HPDE6-E6E7 (cell line): ENCODE results near the gene TNFRSF1A.

Experiments used
- DNase-seq: peaks from one replicate; pipeline ENCODE4 v3.0.0; 2011; ENCODE audit warnings: missing footprints; ENCODE audit errors: extremely low spot score

TNFRSF1A gene

GRCh38 chr12:6374786-6375160 lies 32.9 kb upstream of the TNFRSF1A start:
- DNase-seq, result no peak

GRCh38 chr12:6374028-6374785 lies 32.3 kb upstream of the TNFRSF1A start:
- DNase-seq, result no peak

- DNase-seq, result no peak
Measured at GRCh38 chr12:6373022-6373787, 31.3 kb upstream of the TNFRSF1A start.

DNA sequence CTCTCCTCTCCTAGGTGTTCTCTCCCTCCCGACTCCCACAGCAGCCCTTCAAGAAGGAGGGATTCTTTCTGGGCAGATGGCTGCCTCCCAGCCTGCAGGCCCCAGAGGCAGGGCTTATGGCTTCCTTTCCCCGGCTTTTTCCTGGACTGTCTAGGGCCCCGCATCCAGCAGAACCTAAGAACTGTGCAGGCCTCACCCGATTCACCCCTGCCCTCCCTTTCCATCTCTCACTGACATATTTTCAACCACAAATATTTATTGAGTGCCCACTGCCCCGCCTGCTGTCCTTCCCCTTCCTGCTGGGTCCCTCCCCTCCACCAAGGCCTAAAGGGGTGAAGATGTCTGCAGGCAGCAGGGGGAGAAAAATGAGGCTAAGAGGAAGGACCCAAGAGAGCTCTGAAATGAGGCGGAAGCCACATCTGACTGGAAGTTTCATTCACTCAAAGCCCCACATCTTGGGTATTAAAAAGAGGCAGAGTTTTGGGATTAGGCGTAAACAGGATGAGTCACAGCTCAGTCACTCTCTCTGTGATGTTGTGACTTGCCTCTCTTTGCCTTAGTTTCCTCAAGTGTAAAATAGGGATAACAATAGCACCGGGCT lies 30.6 kb upstream of the TNFRSF1A start:
- peak; percentile 66 for DNase-seq

GRCh38 chr12:6370994-6371754 lies 29.3 kb upstream of the TNFRSF1A start:
- peak; percentile 97 for DNase-seq

DNA sequence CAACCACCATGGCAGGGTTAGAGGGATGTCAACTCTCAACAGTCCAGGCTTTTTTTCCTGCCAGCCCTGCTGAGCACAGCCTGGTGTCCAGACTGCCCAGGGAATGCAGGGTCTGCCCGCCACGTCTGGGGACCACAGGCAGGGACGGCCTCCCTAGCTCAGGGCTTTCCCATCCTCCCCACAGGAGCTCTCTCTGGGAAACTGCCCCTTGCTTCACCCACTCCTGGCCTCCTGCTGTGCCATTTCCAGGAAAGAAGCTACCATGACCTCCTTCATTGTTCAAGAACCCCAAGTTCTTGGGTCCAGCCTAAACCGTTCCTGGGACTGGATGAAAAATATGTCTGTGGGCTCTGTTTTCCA lies 28.7 kb upstream of the TNFRSF1A start:
- DNase-seq, result no peak

- DNase-seq, result no peak
Measured at GRCh38 chr12:6369916-6370575, 28.2 kb upstream of the TNFRSF1A start.

DNA sequence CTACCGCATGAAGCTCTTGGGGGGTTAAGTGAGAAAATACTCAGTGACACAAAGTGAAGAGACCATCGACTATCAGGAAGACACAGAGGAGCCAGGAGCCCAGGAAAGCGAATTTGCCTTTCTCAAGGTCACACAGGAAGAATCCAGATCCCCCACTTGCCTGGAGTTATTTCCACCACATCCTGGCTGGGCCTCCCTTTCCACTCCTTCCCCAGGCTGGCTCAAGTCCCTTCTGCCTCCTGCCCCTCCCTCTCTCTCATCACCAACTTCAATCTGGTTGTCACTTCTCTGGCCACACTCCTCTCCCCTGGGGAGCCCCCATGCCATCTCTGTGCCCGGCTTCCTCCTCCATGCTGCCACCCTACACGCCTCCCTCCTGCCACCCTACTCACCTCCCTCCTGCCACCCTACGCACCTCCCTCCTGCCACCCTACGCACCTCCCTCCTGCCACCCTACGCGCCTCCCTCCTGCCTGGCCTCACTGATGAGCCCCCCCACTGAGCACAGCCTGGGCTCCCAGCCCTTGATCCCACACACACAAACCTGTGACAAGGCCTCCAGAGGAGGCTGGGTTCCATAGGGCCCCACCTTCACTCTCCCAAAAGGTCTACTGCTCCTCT lies 27.1 kb upstream of the TNFRSF1A start:
- no peak for DNase-seq

DNA sequence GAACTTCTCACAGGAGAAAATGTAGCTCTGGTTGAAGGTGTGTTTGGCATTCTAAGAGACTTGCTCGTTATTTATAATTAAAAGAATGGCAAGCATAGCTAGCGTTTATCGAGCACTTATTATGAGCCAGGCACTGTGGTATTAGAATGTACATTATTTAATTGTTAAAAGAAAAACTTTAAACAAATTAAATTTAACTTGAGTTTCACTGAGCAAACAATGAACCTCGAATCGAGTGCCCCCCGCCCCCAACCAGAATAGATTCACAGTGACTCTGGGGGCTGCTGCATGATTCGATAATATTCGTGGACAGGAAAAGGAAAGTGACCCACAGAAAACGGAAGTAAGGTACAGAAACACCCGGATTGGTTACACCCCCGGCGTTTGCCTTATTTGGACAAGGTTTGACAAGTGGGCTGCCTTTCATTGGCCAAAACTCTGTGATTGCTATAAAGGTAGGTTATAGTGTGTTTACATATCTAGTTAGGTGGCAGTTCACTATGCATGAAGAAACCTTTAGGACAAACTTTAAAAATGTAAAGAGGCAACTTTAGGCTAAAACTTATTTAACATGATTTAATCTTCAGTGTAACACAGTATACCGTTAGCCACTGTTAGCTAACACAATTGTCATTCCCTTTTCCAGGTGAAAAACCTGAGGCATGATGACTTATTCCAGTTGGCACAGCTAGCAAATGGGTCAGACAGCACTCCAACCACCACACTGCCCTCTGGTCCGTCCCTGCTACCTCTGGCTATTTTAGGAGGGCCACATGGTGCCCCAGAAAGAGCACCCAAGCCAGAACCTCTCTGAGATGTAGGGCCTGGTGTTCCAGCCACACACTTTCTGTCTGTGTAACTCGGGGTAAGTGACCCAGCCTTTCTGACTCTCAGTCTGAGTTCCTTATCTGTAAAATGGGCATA lies 26.4 kb upstream of the TNFRSF1A start:
- no peak for DNase-seq

DNA sequence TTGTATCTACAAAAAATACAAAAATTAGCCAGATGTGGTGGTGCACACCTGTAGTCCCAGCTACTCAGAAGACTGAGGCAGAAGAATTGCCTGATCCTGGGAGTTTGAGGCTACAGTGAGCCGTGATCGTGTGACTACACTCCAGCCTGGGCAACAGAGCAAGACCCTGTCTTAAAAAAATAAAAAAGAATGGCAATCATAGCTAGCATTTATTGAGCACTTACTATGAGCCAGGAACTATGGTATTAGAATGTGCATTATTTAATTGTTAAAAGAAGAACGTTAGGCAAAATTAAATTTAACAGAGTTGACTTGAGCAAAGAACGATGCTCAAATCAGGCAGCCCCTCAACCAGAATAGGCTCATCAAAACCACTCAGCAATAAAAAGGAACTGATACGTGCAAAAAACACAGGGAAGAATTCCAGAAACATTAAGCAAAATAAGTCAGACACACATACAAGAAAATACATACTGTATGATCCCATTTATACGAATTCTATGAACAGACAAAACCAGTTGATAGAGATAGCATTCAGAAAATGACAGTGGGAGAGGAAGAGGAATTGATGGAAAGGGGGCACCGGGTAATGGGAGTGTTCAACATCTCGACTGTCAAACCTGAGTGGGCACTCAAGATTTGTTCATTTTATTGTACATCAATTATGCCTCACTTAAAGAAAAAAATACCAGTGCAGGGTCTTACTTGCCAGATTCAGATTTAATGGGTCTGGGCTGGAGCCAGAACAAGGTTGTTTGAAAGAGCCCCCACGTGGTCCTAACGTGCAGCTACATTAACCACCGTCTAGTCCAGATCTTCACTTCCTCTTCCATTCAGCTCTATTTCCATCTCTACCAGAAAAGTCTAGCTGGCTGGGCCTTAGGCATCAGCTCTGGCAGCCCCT lies 25.4 kb upstream of the TNFRSF1A start:
- DNase-seq, result no peak

- no peak for DNase-seq
Measured at GRCh38 chr12:6364044-6364374, 22.1 kb upstream of the TNFRSF1A start.

DNA sequence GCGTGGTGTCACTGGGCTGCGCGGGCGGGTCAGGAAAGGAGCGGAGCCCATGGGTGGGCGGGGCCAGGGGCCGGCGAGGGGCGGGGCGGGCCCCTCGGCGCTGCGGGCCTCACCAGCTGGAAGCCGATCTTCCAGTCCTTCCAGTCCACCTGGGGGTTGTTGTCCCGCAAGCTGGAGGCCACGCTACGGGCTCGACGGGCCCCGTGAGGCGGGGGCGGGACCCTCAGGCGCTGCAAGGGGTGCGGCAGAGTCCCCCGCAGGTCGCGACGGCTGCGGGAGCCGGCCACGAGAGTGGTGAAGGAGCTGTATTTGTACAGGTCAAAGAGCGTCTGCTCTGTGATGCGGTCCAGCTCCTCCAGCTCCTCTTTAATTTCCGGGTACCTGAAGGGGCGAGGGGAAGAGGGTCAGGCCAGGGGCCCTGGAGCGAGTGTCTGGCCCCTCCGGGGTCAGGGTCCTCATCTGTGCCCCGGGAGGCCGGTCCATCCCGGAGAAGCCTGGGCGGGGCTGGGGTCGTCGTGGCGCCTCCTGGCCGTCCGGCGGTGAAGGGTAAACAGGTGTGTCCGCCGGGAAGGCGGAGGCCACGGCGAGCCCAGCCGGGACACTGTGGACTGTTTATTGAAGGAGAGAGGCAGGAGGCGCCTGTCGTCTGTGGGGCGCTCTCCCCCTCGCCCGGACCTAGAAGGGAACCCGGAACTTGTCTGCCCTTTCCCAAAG lies 21.6 kb upstream of the TNFRSF1A start:
- DNase-seq, result peak; percentile 91

DNA sequence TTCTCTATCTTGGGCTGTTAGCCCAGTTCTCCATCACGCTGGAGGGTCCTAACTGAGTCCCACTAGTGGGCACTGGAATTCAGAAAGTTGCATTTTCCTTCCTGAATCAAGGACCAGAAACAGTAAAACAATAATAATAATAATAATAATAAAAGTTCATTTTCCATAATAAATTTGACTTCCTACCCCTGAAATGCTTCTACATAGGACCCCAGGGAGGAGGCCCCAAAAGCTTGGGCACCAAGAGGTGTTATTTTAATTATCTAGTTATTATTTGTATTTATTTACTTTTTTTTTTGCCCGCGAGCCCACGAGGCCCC lies 21.1 kb upstream of the TNFRSF1A start:
- no peak for DNase-seq

DNA sequence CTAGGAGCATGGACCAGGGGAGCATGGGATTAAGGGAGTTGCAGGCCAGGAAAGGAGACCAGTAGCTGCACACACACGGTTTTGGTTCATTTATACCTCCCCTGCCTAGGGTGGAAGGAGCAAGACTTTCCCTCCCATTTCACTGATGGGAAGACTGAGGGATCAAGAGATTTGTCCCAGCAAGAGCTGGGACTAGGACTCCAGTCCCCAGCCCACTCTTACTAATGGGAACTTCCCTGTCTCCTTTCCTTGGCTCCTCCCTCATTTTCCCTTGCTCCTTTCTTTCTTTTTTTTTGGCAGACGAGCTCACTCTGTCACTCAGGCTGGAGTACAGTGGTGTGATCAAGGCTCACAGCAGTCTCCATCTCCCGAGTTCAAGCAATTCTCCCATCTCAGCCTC lies 20.5 kb upstream of the TNFRSF1A start:
- DNase-seq, result no peak

DNA sequence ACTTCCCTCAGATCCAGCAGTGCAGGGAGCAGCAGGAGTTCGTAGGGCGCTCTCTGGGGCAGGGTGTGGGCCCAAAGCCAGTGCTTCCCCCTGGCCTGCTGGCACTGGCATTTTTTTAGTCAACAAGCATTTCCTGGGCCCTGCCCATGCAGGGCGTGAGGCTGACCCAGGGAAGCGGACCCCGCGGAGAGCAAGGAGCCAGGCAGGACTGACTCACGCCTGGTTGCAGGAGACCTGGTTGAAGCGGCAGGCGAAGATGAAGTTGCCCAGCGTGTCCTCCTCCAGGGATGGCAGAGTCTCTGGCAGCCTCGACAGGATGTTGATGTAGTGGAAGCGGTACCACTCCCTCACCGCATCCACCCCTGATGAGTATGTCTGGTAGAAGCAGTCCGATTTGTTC lies 20.0 kb upstream of the TNFRSF1A start:
- no peak for DNase-seq

DNA sequence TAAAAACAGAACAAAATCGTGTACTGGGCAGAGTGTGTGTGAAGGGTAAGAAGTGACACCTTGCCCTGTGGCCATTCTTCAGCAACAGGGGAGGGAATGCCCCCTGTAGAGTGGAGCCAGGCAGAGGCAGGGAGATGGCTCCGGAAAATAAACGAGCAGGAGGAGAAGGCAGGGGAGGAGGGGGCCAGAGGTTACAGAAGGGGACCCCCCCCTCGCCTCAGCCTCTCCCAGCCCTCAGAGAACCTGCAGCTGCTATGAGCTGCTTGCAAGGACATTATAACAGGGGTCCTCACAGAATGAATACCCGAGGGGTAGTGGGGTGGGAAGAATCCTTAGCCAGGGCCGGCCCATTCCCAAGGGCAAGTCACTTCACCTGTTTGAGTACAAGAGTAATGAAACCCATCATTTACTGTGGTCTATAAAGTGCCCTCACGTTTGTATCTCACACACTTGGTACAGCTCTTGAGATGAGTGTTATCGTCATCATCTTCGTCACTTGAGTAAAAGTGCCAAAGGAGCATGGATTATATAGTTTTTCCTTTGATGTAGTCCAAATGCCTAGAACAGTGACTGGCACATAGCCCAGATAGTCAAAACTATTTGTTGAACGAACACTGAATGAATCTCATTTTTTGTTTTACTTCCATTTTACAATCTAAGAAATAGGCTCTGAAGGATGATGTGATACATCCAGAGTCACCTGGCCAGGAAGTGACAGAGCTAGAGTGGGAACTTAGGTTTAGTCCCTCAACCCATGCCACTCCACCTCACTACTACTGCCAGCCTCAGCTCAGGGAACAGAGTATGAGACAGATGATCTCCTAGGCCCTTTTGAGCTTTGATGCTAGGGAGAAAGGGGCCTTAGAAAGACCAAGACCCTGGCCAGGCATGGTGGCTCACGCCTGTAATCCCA lies 19.0 kb upstream of the TNFRSF1A start:
- DNase-seq, result no peak

DNA sequence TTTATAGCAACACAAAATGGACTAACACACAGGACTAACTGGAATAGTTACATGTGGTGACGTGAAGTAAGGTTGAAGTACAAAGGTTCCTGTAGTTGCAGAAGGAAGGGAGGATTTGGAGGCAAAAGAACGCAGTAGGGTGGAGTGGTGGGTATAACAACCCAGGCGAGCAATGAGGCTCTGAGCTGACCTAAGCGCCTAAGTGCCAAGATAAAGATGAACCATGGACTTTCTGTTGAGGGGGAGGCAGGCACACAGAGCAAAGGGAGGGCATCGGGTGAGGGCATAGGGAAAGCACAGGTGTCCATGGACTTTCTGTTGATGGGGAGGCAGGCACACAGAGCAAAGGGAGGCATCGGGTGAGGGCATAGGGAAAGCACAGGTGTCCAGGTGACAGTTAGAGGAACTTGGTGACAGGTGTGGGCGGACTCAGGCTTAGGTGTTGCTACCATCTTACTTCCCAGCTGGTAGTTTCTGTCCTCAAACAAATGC lies 18.2 kb upstream of the TNFRSF1A start:
- DNase-seq, result no peak

DNA sequence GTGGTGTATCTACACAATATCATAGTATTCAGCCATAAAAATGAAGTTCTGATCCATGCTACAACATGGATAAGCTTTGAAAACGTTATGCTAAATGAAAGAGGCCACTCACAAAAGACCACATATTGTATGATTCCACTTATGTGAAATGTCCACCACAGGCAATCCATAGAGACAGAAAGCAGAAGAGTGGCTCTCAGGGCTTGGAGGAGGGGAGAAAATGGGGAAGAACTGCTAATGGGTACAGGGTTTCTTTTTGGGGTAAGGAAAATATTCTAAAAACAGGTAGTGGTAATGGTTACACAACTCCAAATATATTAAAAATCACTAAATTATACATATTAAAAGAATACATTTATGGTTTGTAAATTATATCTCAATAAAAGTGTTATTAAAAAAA lies 17.0 kb upstream of the TNFRSF1A start:
- DNase-seq, result no peak
